ENCODE results near the gene TMEM140. TPM values are rescaled to one million over a fixed set of nuclear protein-coding genes. Genes with fewer than 3 reads are reported as not detected.
"Not testable (repeated sequence)": the region's sequence is repeated elsewhere in the genome, so short reads cannot be mapped to it uniquely, and the experiment has no call there.

Gene TMEM140
- total RNA-seq, 1 experiment from 2014 or later = 3.2 TPM

- intact Hi-C loops (cut with micrococcal nuclease; ENCODE audit: unreplicated experiment) (loop anchor here (2.0 to 10.0 kb wide), 2 partner anchors 64 to 184 kb away; partner anchors contain the start of genes AGBL3 and STRA8), in situ Hi-C loops (cut with HindIII; ENCODE audit: low pct_unique_long_range_greater_than_20kb, low sequenced_read_pairs) (no loop called here)
- CTCF ChIA-PET = no interaction called here
- Histone ChIP-seq H3K4me3 (ENCODE audit: low read depth in 2 of 2, low read length in 2 of 2) (peak within 1 kb of the TSS; percentile 97), H3K4me1 (ENCODE audit: control insufficient read depth, insufficient read depth, low read length) (peaks cover 10% of the 10 kb centered on the region), H3K27ac (ENCODE audit: low read length) (peak within 1 kb of the TSS; percentile 96), H3K9me3 (ENCODE audit: control insufficient read depth, insufficient read depth, low read depth, low read length) (no peaks in the 10 kb centered on the region), H3K36me3 (ENCODE audit: control insufficient read depth, insufficient read depth, low read length) (peaks cover 5% of the 10 kb centered on the region), H3K27me3 (ENCODE audit: control insufficient read depth, insufficient read depth, low read length) (no peaks in the 10 kb centered on the region)
- TF ChIP-seq SIN3A (IDR thresholded peaks at IDR 0.05; ENCODE audit: borderline replicate concordance, insufficient read depth, low read depth, low read length) (no peak; the same call in 1 of the 2 replicates), TCF7L2 (IDR thresholded peaks at IDR 0.05; ENCODE audit: low read depth, low read length) (0 out of 2 replicates have a peak, but pooled peaks have one; percentile 18), CTCF (IDR thresholded peaks at IDR 0.05) (peak; percentile 93), POLR2AphosphoS5 (IDR thresholded peaks at IDR 0.05; ENCODE audit: low read depth, low read length) (peak; percentile 88)
- TF ChIP-seq, protein P1, sequence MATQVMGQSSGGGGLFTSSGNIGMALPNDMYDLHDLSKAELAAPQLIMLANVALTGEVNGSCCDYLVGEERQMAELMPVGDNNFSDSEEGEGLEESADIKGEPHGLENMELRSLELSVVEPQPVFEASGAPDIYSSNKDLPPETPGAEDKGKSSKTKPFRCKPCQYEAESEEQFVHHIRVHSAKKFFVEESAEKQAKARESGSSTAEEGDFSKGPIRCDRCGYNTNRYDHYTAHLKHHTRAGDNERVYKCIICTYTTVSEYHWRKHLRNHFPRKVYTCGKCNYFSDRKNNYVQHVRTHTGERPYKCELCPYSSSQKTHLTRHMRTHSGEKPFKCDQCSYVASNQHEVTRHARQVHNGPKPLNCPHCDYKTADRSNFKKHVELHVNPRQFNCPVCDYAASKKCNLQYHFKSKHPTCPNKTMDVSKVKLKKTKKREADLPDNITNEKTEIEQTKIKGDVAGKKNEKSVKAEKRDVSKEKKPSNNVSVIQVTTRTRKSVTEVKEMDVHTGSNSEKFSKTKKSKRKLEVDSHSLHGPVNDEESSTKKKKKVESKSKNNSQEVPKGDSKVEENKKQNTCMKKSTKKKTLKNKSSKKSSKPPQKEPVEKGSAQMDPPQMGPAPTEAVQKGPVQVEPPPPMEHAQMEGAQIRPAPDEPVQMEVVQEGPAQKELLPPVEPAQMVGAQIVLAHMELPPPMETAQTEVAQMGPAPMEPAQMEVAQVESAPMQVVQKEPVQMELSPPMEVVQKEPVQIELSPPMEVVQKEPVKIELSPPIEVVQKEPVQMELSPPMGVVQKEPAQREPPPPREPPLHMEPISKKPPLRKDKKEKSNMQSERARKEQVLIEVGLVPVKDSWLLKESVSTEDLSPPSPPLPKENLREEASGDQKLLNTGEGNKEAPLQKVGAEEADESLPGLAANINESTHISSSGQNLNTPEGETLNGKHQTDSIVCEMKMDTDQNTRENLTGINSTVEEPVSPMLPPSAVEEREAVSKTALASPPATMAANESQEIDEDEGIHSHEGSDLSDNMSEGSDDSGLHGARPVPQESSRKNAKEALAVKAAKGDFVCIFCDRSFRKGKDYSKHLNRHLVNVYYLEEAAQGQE (IDR thresholded peaks at IDR 0.05; ENCODE audit: insufficient read depth in 1 of 2, low read depth in 2 of 2, low read length in 1 of 2) = 0 out of 4 replicates have a peak, but pooled peaks of 1 of the 2 experiments have one; percentile 62
- ATAC-seq (peak; percentile 99), DNase-seq (ENCODE audit: low read depth, low spot score) (peak; percentile 71)
- no TSS peak for BruUV-seq (replicated peaks)
- POLR2A ChIA-PET = no interaction called here
Measured at GRCh38 chr7:135170274-135170997, 22.6 kb downstream of the TMEM140 start, which contains the start of gene CYREN. Gene CYREN, minus strand, starts transcription at chr7:135170707. Its CDS starts 1,785 bp downstream, at chr7:135168922.

GRCh38 chr7:135170998-135171481, 23.2 kb downstream of the TMEM140 start:
- in situ Hi-C loops (cut with HindIII; ENCODE audit: low pct_unique_long_range_greater_than_20kb, low sequenced_read_pairs); CTCF ChIA-PET; H3K9me3 ChIP-seq (ENCODE audit: control insufficient read depth, insufficient read depth, low read depth, low read length); DNase-seq (ENCODE audit: low read depth, low spot score); H3K27me3 ChIP-seq (ENCODE audit: control insufficient read depth, insufficient read depth, low read length); H3K36me3 ChIP-seq (ENCODE audit: control insufficient read depth, insufficient read depth, low read length); ATAC-seq: not testable (repeated sequence)
- TSS peak; percentile 83 for BruUV-seq (replicated peaks)
- intact Hi-C loops (cut with micrococcal nuclease; ENCODE audit: unreplicated experiment) = loop anchor here (2.0 to 10.0 kb wide), 2 partner anchors 64 to 184 kb away; partner anchors contain the start of genes AGBL3 and STRA8
- TF ChIP-seq CTCF (IDR thresholded peaks at IDR 0.05) = peak; percentile 65
- H3K4me1 ChIP-seq (ENCODE audit: control insufficient read depth, insufficient read depth, low read length) = peaks cover 10% of the 10 kb centered on the region
- H3K27ac ChIP-seq (ENCODE audit: low read length) = peak overlapping the region; percentile 96
- peak overlapping the region; percentile 97 for H3K4me3 ChIP-seq (ENCODE audit: low read depth in 2 of 2, low read length in 2 of 2)
- POLR2A ChIA-PET = interaction anchor here (0.6 kb wide), 1 partner anchor 181 kb away, joined by 3 read pairs; no protein-coding TSS in a partner anchor

DNA sequence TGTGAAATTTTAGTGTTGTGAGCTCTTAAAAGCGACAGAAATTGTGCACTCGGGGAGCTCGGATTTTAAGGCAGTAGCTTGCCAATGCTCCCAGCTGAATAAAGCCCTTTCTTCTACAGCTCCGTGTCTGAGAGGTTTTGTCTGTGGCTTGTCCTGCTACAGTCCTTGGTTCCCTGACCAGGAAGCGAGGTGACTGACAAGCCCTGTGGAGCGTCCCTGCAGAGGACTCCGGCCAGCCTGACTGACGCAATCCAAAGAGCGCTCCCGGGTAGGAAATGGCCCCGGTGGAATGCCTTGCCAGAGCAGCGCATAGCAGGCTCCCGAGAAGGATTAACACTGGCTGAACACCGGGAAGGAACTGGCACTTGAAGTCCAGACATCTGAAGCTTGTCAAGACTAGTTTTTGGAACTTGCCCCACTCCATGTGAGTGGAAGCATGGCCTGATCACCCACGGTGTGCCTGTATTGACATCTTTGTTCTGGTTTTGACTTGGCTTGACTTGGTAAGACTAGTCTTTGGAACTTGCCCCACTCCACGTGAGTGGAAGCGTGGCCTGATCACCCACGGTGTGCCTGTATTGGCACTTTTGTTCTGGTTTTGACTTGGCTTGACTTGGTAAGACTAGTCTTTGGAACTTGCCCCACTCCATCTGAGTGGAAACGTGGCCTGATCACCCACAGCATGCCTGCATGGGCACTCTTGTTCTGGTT, 23.9 kb downstream of the TMEM140 start:
- intact Hi-C loops (cut with micrococcal nuclease; ENCODE audit: unreplicated experiment) = loop anchor here (2.0 to 10.0 kb wide), 2 partner anchors 63 to 185 kb away; partner anchors contain the start of genes AGBL3 and STRA8

GRCh38 chr7:135173916-135174315, 26.0 kb downstream of the TMEM140 start:
- ATAC-seq; POLR2A ChIA-PET; in situ Hi-C loops (cut with HindIII; ENCODE audit: low pct_unique_long_range_greater_than_20kb, low sequenced_read_pairs); H3K9me3 ChIP-seq (ENCODE audit: control insufficient read depth, insufficient read depth, low read depth, low read length); H3K36me3 ChIP-seq (ENCODE audit: control insufficient read depth, insufficient read depth, low read length); H3K27me3 ChIP-seq (ENCODE audit: control insufficient read depth, insufficient read depth, low read length); BruUV-seq (replicated peaks); CTCF ChIA-PET; DNase-seq (ENCODE audit: low read depth, low spot score); H3K4me1 ChIP-seq (ENCODE audit: control insufficient read depth, insufficient read depth, low read length); H3K27ac ChIP-seq (ENCODE audit: low read length); H3K4me3 ChIP-seq (ENCODE audit: low read depth in 2 of 2, low read length in 2 of 2): not testable (repeated sequence)
- intact Hi-C loops (cut with micrococcal nuclease; ENCODE audit: unreplicated experiment) = loop anchor here (10.0 kb wide), 1 partner anchor 61 kb away; the partner anchor contains the start of gene STRA8

More for the DNA sequence above, 23.9 kb downstream of the TMEM140 start:
- H3K4me3 ChIP-seq (ENCODE audit: low read depth in 2 of 2, low read length in 2 of 2); H3K9me3 ChIP-seq (ENCODE audit: control insufficient read depth, insufficient read depth, low read depth, low read length); H3K36me3 ChIP-seq (ENCODE audit: control insufficient read depth, insufficient read depth, low read length); BruUV-seq (replicated peaks); H3K27me3 ChIP-seq (ENCODE audit: control insufficient read depth, insufficient read depth, low read length); DNase-seq (ENCODE audit: low read depth, low spot score); CTCF ChIA-PET; ATAC-seq; in situ Hi-C loops (cut with HindIII; ENCODE audit: low pct_unique_long_range_greater_than_20kb, low sequenced_read_pairs): not testable (repeated sequence)
- POLR2A ChIA-PET = interaction anchor here (0.6 kb wide), 1 partner anchor 181 kb away, joined by 3 read pairs; no protein-coding TSS in a partner anchor
- H3K27ac ChIP-seq (ENCODE audit: low read length) = peak overlapping the region; percentile 96
- H3K4me1 ChIP-seq (ENCODE audit: control insufficient read depth, insufficient read depth, low read length) = peaks cover 10% of the 10 kb centered on the region

Data from Panc1 (cell line).